H1 (cell line): ENCODE data around the gene NLN. TPM values are rescaled to one million over a fixed set of nuclear protein-coding genes. Genes with fewer than 3 reads are reported as not detected.

Experiments
- ATF3 ChIP-seq: IDR thresholded peaks from 2 replicates; pipeline ENCODE4 v1.6.1; 2011; ENCODE audit warnings: low read depth, mild to moderate bottlenecking, low read length; ENCODE audit not compliant: insufficient read depth
- EZH2 ChIP-seq: fragments of 200-600 bp; sonication (generic); IDR thresholded peaks from 2 replicates; pipeline ENCODE4 v1.7.1; 2012; ENCODE audit warnings: low read depth, mild to moderate bottlenecking, moderate library complexity, low read length, inconsistent platforms; ENCODE audit not compliant: severe bottlenecking
- POLR2AphosphoS5 ChIP-seq: IDR thresholded peaks from 2 replicates; pipeline ENCODE4 v1.6.1; 2011; ENCODE audit warnings: low read depth, low read length
- SAP30 ChIP-seq: fragments of 300-600 bp; sonication (generic); IDR thresholded peaks from 2 replicates; pipeline ENCODE4 v1.7.1; 2012; ENCODE audit warnings: low read length, moderate library complexity, mild to moderate bottlenecking, inconsistent platforms; ENCODE audit not compliant: insufficient read depth, insufficient replicate concordance
- SIRT6 ChIP-seq: IDR thresholded peaks from one replicate; pipeline ENCODE4 v1.7.1; 2012; ENCODE audit warnings: low read length, inconsistent platforms
- TAF1 ChIP-seq: IDR thresholded peaks from 2 replicates; pipeline ENCODE4 v1.6.1; 2011; ENCODE audit warnings: mild to moderate bottlenecking, low read depth, low read length
- polyA plus RNA-seq, 7 experiments: library from polyadenylated mRNA; depleted of rRNA in 3 of 7; stranded (reverse) in 5 of 7; unstranded in 2 of 7; fragments of >200 nt in 5 of 7; fragments of 200-250 nt in 2 of 7; gene quantifications; 1 replicate in 5 of 7; 2 replicates in 1 of 7; 4 replicates in 1 of 7; pipeline versions ENCODE4 v1.2.1 to v1.2.3, GENCODE V29; 2011 to 2013; ENCODE audit warnings: missing spikeins in 2 of 7, mixed read lengths in 2 of 7
- total RNA-seq: library from RNA; stranded (reverse); fragmentation: NEBNext Ultra II Directional; extraction: Animal tissue kit (Norgen Biotek cat#: 25700); gene quantifications from 2 replicates; pipeline ENCODE4 v1.2.1, GENCODE V29; 2021

The NLN gene
- total and polyA plus RNA-seq, 2 of the 8 experiments (the other 6 are each of a cell fraction or from before 2014, with no cell fraction given): 46.7 to 192 TPM

- no peak for TF ChIP-seq SAP30
- no peak for TF ChIP-seq POLR2AphosphoS5
- no peak for TF ChIP-seq EZH2
- no peak for TF ChIP-seq ATF3
- TF ChIP-seq SIRT6: no peak
- TF ChIP-seq TAF1: no peak
These were observed 3.3 kb upstream of the NLN start (continued) for GRCh38 chr5:65718576-65719310.
